NCI-H460 (cell line): ENCODE results near the gene ERGIC1. TPM values are rescaled to one million over a fixed set of nuclear protein-coding genes. Genes with fewer than 3 reads are reported as not detected.
A peak's percentile ranks its signal among the peaks of the same experiment; 100 is the strongest.

ENCODE experiments used
- DNase-seq: peaks from one replicate; pipeline ENCODE4 v3.0.0-alpha.2; 2016; ENCODE audit warnings: low read depth; ENCODE audit errors: extremely low read depth
- total RNA-seq: library from RNA; depleted of rRNA; stranded (reverse); fragments of >200 nt; shearing (Covaris generic); gene quantifications from 2 replicates; pipeline ENCODE4 v1.2.3, GENCODE V29; 2014

ERGIC1 gene
- total RNA-seq, 1 experiment from 2014 or later = 189 TPM

DNA sequence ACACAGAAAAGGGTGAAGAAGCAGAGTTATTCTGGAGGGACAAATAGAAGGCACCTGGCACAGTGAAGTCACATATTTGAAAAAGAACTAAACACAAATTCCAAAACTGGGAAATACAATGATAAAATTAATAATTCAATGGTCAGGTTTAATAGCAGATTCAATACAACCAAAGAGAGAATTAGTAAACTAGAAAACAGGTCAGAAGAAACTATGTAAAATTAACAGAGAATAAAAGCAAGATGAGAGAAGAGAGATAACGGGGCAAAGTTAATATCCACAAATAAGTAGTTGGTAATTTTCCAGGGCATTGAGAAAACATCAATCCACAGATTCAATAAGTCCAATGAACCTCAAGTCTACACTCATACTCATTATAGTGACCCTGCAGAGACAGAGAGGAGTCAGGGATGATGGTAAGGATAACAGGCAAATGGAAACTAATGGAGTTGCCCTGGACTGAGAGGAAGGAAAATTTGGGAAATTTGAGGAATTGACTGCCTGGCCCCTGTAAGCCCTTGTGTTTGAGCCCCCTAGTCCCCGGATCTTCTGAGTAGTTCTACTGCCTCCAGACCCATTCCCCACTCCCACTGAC lies 8.3 kb upstream of the ERGIC1 start:
- DNase-seq = no peak

DNA sequence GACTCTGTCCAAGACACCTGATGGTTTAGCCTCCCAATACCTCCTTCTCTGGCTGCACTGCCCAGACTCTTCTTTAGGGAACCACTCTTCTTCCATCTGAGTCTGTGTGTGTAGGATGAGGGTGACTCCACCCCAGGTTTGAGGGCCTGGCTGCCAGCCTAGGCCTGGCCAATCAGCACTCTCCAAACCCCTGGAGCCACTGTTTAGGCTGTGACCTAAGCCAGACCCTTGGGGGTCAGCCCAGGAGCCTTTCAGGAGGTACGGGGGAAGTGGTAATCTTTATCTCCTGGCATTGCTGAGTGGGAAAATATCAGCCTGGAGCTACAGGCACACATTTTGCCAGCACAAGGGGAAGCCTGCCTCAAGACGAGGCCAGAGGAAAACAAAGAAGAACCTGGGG lies 6.2 kb upstream of the ERGIC1 start:
- no peak for DNase-seq

DNA sequence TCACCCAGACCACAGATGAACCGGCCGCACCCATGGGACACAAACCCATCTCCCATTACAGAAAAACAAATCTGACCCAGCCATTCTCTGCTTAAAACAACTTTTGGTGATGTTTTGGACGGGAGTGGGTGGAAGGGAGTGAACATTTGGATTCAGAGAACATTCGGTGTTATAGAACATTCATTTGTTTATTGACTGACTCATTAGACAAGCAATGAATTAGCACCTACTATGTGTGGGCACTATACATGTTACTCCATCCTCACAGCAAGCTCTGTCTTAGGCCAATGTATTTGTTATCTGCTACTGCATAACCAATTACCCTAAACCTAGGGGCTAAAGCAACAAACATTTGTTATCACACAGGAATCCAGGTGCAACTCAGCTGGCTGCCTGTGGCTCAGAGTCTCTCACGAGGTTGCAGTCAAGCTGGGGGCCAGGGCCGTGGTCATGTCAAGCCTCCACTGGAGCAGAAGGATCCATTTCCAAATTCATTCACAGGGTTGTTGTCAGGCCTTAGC lies 5.1 kb upstream of the ERGIC1 start:
- peak; percentile 37 for DNase-seq

DNA sequence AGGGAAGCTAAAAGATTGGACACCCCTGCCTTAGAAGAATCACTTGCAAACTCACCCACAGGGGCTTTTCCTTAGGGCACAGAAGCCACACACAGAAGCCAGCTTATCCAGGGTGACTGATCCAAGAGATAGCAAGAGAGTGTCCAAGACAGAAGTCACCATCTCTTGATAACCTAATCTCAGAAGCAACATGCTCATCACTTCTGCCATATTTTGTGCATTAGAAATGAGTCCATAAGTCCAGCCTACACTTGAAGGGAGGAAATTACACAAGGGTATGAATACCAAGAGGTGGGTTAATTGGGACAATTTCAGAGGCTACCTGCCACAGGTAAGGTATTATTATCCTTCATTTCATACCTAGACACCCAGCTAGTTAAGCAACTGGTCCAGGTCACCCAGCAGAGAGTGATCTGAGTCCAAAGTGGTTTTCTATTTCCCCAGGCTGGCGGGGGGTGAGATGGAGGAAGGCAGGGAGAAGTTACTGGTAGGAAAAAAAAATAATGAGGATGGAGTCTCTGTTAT lies 3.7 kb upstream of the ERGIC1 start:
- DNase-seq = no peak

DNA sequence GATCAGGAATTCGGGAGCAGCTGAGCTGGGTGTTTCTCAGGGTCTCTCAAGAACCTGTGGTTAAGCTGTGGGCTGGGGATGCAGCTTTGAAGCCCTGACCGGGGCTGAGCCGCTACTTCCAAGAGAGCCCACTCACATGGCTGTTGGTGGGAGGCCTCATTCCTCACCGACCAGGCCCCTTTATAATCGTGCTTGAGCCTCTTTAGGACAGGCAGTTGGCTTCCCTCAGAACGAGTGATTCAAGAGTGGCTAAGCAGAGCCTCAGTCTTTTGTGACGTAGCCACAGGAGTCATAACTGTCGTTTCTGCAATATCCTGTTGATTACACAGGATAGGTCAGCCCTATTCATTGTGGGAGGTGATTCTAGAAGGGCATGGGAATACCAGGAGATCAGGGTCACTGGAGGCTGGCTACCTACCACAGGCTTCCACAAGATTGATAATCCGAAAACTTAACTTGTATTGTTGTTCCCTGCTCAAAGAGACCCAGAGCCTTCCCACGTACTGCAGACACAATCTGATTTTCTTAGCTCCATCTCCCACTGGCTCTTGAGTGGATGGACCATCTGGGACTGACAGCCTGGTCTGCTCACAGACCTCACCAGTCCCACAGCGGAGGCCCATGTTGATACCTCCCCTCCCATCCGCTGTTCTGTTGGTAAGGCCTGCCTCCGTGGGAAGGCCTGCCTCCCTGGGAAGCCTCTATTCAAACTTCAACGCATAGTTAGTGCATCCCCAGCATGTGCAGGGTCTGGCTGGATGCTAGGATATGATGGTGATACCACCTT lies 3.0 kb upstream of the ERGIC1 start:
- peak; percentile 49 for DNase-seq

DNA sequence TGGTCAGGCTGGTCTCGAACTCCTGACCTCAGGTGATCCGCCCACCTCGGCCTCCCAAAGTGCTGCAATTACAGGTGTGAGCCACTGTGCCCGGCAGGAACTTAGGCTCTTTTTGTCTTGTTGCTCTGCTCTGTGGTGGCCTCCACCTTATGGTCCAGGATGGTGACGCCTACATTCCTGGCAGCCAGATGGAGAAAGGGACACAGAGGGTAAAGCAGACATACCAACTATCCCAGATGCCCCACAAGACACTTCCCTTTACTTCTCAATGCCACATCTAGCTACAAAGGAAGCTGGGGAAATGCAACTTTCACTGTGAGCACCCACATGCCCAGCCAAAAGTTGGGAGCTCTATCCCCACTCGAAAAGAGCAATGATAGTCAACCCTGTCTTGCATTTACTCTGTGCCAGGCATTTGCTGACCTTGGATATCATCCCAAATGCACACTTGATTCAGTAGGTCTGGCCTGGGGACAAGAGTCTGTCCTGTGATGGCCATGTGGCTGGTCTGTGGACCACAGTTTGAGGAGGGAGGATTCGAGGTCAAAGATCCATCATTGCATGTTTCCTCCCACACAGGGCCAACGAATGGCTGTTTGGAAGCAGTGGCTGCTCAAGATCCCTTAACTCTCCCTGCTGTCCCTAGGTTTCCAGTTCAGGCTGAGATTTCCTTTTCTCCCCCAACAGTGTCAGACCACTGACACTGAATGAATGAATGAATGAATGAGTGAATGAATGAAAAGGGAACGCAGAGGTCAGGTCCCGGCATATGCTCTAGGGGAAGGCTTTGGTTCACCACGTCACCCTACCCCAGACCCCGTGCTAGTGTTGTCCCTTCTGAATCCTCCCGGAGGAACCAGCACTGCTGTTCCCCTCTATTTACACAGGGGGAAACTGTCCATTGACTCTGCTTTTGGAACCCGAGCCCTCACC lies 1.4 kb upstream of the ERGIC1 start:
- DNase-seq = no peak

DNA sequence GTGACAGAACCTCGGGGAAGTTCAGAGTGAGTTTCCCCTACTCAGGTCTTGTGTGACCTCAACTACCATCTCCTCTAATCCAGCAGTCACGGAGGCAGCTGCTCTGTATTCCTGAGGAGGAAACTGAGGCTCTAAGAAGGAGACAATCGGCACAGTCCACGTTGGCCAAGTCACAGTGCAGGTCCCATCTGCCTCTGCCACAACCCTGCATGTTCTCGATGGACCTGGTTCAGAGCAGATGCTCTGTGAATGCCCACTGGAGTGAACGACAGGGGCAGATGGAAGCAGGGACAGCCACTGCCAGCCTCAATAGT lies 722 bp upstream of the ERGIC1 start:
- no peak for DNase-seq

DNA sequence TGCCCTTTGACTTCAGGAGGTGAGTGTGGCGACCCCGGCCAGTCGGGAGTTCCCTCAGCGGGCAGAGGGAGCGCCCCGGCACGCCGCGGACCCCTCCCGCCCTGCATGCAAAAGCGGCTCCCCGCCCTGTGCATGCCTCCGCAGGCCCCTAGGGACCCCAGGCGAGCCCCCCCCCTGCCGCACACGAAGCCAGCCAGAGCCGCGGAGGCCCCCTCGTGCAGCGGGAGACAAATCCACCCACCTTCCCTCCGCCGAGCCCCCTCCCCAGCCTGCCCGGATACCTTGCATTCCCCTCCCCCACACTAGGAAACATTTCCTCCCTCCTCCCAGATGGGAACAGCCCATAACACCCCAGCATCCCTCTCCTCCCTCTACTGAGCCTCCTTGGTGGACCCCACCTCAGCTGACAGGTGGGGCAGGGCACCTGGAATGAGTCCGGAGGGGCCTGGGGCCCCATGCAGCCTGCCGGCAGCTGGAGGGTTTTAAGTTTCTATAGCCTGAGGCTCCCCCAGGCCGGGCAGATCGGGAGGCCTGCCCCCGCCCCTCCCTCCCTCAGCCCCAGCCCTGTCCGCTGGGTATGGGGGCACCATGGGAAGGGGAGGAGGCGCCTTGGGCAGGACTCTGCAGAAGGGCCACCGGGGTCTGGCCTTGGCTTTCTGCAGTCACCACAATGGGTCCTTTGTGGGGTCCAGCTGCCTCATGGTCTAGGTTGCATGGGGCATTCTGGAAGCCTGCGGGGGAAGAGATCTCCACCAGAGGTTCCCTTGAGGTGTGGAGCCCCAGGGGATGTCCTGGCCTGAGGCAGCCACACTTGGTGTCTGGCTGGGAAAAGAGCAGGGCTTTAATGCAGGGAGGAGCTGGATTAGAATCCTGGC lies 601 bp downstream of the ERGIC1 start:
- DNase-seq = no peak

DNA sequence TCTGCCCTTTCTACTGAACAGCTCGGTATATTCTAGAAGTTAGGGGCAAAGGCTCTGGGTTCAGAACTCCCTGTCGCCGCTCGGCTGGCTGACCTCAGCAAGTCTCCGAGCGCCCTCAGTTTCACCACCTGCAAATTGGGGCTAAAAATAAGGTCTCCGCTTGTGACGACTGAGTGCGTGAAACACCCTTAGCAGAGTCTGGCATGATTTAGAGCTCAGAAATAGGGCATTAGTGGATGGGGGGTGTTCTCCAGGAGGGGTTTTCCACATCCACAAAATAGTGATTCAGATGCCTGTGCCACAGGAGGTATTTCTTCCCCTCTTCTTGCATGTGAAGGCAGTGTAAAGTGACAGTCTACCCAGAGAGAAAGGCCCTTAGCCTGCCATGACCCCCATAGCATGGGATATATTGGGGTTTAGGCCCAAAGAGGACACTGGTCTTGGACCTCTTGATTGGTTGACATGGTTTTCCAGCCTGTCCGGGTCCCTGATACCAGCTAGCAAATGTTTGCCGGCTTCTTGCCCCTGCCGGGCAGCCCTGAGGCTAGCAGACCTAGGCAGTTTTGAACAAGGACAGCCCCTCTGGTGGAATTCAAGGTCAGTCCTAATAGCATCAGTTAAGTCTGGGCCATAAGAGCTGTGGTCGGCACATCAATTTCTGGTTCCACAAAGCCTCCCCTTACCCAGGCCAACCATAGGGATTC lies 1.4 kb downstream of the ERGIC1 start:
- DNase-seq = no peak

DNA sequence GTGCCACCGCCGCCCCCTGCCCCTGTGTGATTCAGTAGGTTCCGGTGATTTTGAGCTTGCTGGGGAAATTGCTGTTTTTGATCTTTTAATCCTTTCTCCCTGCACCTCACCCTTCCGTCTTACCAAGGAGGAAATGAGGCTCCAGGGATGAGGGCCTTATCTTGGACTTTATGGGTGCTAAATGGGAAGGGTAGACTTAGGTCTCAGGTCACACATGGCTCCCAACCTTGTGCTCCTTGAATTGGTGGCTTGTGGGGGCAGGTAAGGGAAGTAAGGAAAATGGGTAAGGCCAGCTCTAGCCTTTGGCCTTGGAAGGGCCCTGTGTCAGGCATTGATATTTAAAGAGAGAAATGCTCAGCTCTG lies 1.9 kb downstream of the ERGIC1 start:
- no peak for DNase-seq

DNA sequence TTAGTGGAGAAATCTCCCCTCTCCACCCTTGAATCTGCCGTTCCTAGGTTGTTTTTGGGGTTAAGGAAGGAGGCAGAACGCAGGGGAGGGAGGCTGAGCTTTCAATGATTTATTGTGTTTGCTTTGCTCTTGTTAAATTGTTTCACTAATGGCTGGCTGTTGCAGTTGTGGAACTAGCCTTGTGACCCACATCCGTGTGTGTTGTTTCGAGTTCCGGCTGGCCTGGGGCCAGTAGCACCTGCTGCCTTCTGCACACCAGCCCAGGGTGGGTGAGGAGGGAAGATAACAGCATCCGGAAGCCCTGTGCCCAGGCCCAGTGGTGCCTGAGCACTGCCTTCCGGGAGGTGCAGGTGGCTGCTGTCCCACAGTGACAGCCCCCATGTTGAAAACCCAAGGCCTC lies 3.6 kb downstream of the ERGIC1 start:
- DNase-seq = no peak

DNA sequence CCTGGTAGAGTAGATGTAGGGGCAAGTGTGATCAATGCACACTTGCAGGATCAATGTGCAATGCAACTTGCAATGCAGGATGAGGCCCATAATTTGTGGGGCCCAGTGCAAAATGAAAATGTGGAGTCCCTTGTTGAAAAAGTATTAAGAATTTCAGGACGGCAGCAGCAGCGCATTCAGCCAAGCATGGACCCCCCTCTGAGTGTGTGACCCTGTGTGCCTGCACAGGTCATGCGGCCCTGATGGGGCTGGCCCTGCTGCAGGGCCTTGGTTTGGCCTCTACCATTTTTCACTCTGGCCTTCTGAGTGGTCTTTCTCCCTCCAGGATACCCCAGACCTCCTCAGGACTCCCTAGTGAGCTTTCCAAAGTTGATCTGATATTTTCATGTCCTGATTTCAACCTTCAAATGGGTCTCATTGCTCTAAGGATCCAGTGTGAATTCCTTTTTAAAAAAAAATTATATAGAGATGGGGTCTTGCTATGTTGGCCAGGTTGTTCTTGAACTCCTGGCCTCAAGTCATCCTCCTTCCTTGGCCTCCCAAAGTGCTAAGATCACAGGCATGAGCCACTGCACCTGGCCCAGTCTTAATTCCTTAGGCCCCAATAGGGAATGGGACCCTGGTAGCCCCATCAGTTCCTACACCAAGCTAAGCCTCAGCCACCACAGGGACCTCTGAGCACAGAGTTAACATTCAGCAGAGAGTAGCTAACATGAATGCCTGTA lies 4.3 kb downstream of the ERGIC1 start:
- no peak for DNase-seq

DNA sequence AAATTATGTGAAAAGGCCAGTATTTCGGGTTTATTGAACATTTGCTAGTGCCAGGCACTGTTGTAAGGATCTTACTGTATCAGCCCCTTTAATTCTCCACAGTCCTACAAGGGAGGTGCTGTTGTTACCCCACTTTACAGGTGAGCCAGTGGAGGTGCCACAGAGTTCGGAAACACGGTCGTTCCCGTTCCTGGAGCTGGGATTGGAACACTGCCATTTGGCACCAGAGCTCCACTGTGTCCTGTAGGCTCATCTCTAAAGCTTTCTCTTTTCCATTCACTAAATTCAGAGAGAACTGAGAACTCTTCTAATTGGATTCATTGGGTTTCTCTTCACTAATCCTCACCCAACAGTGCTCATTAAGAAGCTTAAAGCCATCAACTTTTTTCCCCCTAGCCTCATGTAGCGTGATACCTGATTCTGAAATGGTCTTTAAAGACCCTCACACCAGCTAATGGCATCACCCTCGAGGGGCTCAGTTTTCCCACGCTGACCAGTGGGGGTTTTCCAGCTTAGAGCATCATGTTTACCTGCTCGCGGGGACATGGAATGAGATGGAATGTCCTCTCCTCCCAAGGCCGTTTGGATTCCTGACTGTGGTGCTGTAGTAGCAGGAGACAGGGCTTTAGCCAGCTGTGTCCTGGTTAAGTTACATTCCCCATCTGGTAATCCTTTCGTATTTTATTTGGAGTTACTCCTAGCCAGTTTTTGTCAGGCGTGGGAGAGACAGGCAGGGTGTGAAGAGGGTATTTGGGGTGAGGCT lies 5.8 kb downstream of the ERGIC1 start:
- no peak for DNase-seq

DNA sequence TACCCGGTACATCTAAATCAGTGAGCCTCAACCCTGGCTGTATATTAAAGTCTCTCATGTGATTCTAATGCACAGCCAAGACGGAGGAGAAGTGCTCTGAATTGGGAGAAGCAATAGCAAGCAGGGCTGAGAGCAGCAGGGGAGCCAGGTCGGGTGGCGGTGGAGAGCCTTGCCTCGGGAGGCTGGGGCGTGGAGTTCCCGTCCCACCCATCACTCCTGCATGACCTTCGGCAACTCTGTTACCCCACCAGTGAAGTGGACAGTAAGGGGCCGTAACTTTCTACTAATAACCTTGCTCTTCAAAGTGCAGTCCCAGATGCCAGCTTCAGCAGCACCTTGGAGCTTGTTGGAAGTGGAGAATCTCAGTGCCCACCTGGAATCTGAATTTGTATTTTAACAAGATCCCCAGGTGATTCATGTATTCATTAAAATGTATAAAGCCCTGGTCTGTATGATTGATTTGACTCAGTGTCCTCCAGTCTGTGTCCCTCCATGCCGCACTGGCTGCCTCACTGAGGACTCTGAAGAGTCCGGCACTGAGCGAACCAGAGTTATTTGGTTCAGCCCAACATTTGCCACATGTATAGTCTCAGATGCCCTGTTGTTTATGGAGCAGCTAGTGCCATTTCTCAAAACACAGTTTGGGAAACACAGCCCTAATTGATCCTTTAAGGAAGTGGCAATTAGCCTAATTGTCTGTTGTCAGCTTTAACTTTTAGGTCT lies 6.5 kb downstream of the ERGIC1 start:
- DNase-seq = no peak

DNA sequence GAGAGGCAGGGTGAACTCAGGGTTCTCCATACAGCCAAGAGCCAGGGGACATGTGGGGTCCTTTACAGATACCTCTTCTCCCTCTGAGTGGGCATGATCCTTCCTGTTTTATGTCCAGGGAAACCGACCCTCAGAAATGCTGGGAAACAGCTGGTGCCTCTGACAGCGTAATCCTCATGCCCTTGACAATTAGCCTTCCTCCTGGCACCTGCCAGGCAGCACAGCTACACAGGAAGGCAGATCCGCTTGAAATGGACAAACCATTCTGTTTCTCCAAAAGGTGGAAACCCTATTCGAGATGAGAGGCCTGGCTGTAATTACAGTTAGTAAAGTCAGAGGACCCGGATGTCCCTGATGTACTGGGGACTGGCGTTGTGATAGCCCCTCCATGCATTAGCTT lies 7.2 kb downstream of the ERGIC1 start:
- no peak for DNase-seq

DNA sequence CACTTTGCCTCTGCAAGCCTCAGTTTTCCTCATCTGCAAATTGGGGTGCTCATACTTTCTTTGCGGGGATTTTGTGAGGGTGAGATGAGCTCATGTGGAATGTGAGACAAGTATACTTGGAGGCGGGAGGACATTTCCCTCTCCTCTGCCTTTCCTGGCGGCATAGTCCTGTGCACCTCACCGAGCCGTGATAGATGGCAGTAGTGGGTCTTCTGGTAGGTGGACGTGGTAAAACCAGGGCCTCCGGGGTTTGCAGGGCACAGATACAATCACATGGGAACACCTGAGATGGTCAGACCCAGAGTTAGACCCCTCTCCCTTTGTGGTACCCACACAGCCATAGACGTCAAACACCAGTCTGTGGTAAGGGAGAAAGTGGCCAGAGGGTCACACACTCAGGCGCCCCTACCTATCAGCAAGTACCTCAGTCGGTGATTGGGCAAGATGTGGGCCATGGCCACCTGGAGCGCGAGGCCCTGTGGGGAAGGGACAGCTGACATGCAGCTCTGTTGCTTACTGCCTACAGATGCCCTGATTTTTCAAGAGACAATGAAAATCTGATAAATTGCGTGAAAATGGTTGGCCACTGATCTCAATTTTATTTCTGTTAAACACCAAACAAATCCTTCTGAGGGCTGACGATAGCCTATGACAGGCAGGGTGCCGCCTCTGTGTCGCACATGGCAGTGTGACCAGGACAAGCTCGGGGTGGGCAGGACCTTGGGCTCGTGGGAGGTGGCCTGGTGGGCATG lies 9.9 kb downstream of the ERGIC1 start:
- DNase-seq = no peak

DNA sequence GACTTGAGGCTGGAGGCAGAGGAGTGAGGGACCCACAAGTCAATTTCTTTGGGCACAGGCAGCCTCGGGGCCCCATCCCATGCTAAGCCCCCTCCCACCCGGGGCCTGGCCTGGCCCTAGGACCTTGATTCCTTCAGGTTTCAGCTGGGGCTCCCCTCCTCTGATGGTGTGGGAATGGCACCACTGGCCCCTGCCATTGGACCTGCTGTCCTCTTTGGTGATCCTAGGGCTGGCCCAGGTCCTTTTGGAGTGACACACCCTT lies 10.5 kb downstream of the ERGIC1 start:
- DNase-seq = no peak
